Suprapubic skin (tissue), 4 donors: ENCODE results near the gene DEFB116. TPM values are rescaled to one million over a fixed set of nuclear protein-coding genes. Genes with fewer than 3 reads are reported as not detected.
"Not testable (repeated sequence)": the region's sequence is repeated elsewhere in the genome, so short reads cannot be mapped to it uniquely, and the experiment has no call there.

Experiments used
- DNase-seq, 2 donors: peaks; one replicate each; pipeline ENCODE4 v3.0.0-alpha.2; 2019; ENCODE audit warnings: low spot score in 2 of 2
- H3K27ac ChIP-seq: fragments of 200-600 bp; sonication (generic); one replicate; pipeline ENCODE4 v1.5.1; 2019
- H3K27me3 ChIP-seq: fragments of 200-600 bp; sonication (generic); one replicate; pipeline ENCODE4 v1.5.1; 2019
- H3K36me3 ChIP-seq: fragments of 200-600 bp; sonication (generic); one replicate; pipeline ENCODE4 v1.5.1; 2019
- H3K4me1 ChIP-seq: fragments of 200-600 bp; sonication (generic); one replicate; pipeline ENCODE4 v1.5.1; 2019
- H3K4me3 ChIP-seq: fragments of 200-600 bp; sonication (generic); one replicate; pipeline ENCODE4 v1.5.1; 2019; ENCODE audit warnings: mild to moderate bottlenecking
- H3K9me3 ChIP-seq: fragments of 200-600 bp; sonication (generic); one replicate; pipeline ENCODE4 v1.5.1; 2019
- EP300 ChIP-seq: sonication (generic); formaldehyde crosslinking; IDR thresholded peaks from one replicate; pipeline ENCODE4 v1.6.1; 2017; ENCODE audit warnings: antibody characterized with exemption
- POLR2A ChIP-seq, 2 donors: fragments of 450-650 bp; IDR thresholded peaks; one replicate each; pipeline ENCODE4 v1.6.1; 2017; ENCODE audit warnings: antibody characterized with exemption in 2 of 2, mild to moderate bottlenecking in 2 of 2, moderate library complexity in 2 of 2
- POLR2AphosphoS5 ChIP-seq, 3 donors: sonication (generic); formaldehyde crosslinking; IDR thresholded peaks; one replicate each; pipeline ENCODE4 v1.6.1; 2017; ENCODE audit warnings: antibody characterized with exemption in 3 of 3
- WGBS: methylation state at CpG from one replicate; pipeline ENCODE4 v1.1.5; 2018; 5-methylcytosine and 5-hydroxymethylcytosine counted together
- total RNA-seq, 4 donors: library from RNA; depleted of rRNA; stranded (reverse); fragments of >200 nt; gene quantifications; one replicate each; pipeline ENCODE4 v1.1.0, GENCODE V29; 2016
- TF ChIP-seq, protein P1 (sequence below), 2 donors: fragments of 200-600 bp in 1 of 2; fragments of 450-650 bp in 1 of 2; sonication (generic) in 1 of 2; IDR thresholded peaks; one replicate each; pipeline ENCODE4 v1.5.1; 2016 to 2019; ENCODE audit warnings: antibody characterized with exemption in 2 of 2, mild to moderate bottlenecking in 1 of 2, moderate library complexity in 1 of 2

Gene DEFB116
- not detected for total RNA-seq

DNA sequence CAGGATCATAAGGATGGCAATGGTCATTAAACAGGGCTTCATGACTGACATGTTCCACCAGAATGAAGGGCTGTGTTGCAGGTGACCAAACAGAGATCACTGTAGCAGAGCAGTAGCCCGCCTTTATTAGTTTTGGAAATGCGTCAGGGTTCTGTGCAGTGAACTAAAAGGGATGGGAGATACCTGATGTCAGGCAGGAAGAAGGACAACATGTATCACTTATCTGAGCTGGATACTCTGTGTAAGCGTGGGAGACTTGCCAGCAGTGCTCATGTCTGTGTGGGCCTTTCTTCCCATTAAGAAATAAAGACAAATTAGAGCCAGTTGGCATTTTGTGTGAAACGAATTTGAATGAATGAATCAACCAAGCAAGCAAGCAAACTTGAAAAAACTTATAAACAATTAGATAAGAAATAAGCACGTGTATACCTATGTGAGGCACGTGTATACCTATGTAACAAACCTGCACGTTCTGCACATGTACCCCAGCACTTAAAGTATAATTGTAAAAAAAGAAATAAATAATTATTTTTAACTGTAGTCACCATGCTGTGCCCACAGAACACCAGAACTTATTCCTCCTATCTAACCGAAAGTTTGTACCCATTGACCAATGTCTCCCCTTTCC is at the start of gene DEFB116:
Gene DEFB116, minus strand, starts transcription at position 51 of the 628 bp plus-strand sequence. Its CDS starts 0 bp downstream, at position 51.
- H3K36me3 ChIP-seq, result no peaks in the 10 kb centered on the region
- DNase-seq, result no peak
- no peak within 1 kb of the TSS for H3K4me3 ChIP-seq
- H3K27ac ChIP-seq, result no peak within 1 kb of the TSS
- no peaks in the 10 kb centered on the region for H3K27me3 ChIP-seq
- TF ChIP-seq POLR2AphosphoS5 (IDR thresholded peaks at IDR 0.05), result no peak
- TF ChIP-seq, protein P1, sequence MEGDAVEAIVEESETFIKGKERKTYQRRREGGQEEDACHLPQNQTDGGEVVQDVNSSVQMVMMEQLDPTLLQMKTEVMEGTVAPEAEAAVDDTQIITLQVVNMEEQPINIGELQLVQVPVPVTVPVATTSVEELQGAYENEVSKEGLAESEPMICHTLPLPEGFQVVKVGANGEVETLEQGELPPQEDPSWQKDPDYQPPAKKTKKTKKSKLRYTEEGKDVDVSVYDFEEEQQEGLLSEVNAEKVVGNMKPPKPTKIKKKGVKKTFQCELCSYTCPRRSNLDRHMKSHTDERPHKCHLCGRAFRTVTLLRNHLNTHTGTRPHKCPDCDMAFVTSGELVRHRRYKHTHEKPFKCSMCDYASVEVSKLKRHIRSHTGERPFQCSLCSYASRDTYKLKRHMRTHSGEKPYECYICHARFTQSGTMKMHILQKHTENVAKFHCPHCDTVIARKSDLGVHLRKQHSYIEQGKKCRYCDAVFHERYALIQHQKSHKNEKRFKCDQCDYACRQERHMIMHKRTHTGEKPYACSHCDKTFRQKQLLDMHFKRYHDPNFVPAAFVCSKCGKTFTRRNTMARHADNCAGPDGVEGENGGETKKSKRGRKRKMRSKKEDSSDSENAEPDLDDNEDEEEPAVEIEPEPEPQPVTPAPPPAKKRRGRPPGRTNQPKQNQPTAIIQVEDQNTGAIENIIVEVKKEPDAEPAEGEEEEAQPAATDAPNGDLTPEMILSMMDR (IDR thresholded peaks at IDR 0.05), result no peak
- TF ChIP-seq EP300, result no peak
- TF ChIP-seq POLR2A (IDR thresholded peaks at IDR 0.05), result no peak
- H3K9me3 ChIP-seq, result peaks cover 6% of the 10 kb centered on the region
- no peaks in the 10 kb centered on the region for H3K4me1 ChIP-seq
- 53% methylated on average over 8 of the region's 8 CpGs for WGBS

- no peaks in the 10 kb centered on the region for H3K36me3 ChIP-seq
- no peak overlapping the region for H3K4me3 ChIP-seq
- H3K27me3 ChIP-seq, result no peaks in the 10 kb centered on the region
- no peaks in the 10 kb centered on the region for H3K4me1 ChIP-seq
- DNase-seq, result no peak
- no peaks in the 10 kb centered on the region for H3K9me3 ChIP-seq
- TF ChIP-seq EP300, result no peak
- H3K27ac ChIP-seq, result no peak overlapping the region
- WGBS, result 62% methylated on average over 1 of the region's 1 CpG
Measured at GRCh38 chr20:31355981-31356380, 47.6 kb upstream of the DEFB116 start.

DNA sequence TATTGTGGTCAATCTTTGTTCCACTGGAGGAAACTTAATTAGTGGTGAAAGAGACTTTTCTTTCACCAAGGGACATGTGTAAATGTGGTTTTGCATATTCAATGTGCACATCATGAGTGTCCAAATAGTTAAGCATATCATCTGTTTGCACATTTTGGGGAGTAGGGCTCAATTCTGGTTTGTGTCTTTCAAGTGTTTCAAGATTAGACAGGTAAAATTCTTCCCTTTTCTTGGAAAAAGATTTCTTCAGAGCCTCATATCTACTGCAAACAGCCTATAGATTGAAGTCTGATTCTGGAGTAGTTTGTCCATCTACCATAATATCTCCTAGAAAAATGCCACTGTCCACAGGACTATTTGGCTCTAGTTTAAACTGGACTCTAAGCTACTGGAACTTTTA is 33.1 kb upstream of the DEFB116 start:
- no peaks in the 10 kb centered on the region for H3K9me3 ChIP-seq
- H3K4me3 ChIP-seq, result no peak overlapping the region
- no peak for DNase-seq
- H3K4me1 ChIP-seq, result no peaks in the 10 kb centered on the region
- H3K27ac ChIP-seq, result no peak overlapping the region
- H3K36me3 ChIP-seq, result no peaks in the 10 kb centered on the region
- H3K27me3 ChIP-seq, result no peaks in the 10 kb centered on the region
- TF ChIP-seq, protein P1 (IDR thresholded peaks at IDR 0.05), result no peak
- no peak for TF ChIP-seq POLR2AphosphoS5 (IDR thresholded peaks at IDR 0.05)
- no peak for TF ChIP-seq EP300
- no peak for TF ChIP-seq POLR2A (IDR thresholded peaks at IDR 0.05)

DNA sequence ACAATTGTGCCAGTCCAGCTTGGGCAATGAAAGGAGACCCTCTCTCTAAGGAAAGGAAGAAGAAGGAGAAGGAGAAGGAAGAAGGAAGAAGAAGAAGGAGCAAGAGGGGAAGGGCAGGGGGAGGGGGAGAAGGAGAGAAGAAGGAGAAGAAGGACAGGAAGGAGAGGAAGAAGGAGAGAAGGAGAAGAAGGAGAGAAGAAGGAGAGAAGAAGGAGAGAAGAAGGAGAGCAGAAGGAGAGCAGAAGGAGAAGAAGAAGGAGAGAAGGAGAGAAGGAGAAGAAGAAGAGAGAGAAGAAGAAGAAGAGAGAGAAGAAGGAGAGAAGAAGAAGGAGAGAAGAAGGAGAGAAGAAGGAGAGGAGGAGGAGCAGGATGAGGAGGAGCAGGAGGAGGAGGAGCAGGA is 22.5 kb upstream of the DEFB116 start:
- H3K36me3 ChIP-seq, result no peaks in the 10 kb centered on the region
- no peaks in the 10 kb centered on the region for H3K27me3 ChIP-seq
- no peak overlapping the region for H3K27ac ChIP-seq
- TF ChIP-seq, protein P1 (IDR thresholded peaks at IDR 0.05), result no peak
- TF ChIP-seq POLR2A (IDR thresholded peaks at IDR 0.05), result no peak
- no peak for TF ChIP-seq POLR2AphosphoS5 (IDR thresholded peaks at IDR 0.05)
- TF ChIP-seq EP300, result no peak
- no peak for DNase-seq
- H3K4me1 ChIP-seq, result no peaks in the 10 kb centered on the region
- H3K9me3 ChIP-seq, result no peaks in the 10 kb centered on the region
- no peak overlapping the region for H3K4me3 ChIP-seq

GRCh38 chr20:31322504-31322903 is 14.1 kb upstream of the DEFB116 start:
- DNase-seq, result no peak
- no peak for TF ChIP-seq EP300
- TF ChIP-seq POLR2AphosphoS5 (IDR thresholded peaks at IDR 0.05), result no peak
- TF ChIP-seq POLR2A (IDR thresholded peaks at IDR 0.05), result no peak
- TF ChIP-seq, protein P1 (IDR thresholded peaks at IDR 0.05), result no peak
- H3K27ac ChIP-seq, result no peak overlapping the region
- H3K4me1 ChIP-seq, result no peaks in the 10 kb centered on the region
- H3K36me3 ChIP-seq, result no peaks in the 10 kb centered on the region
- H3K4me3 ChIP-seq, result no peak overlapping the region
- WGBS, result 51% methylated on average over 3 of the region's 3 CpGs
- no peaks in the 10 kb centered on the region for H3K27me3 ChIP-seq
- peaks cover 10% of the 10 kb centered on the region for H3K9me3 ChIP-seq

DNA sequence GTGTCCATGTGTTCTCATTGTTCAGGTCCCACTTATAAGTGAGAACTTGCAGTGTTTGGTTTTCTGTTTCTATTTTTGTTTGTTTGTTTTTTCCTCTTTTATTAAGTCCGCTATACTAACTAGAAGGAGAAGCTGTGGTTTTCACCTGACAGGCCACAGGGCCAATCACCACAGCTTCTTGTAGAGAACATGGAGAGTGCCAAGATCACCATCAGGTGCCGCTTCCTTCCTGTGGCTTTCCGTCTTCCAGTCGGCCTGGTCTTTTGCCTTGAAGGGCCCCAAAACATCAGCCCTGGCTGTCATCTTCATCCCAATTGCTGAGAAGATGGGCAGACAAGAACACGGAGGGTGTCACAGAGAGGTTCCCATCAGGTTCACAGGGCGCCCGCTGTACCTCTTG is 23.4 kb downstream of the DEFB116 start:
- H3K27me3 ChIP-seq, H3K4me1 ChIP-seq, H3K36me3 ChIP-seq, H3K4me3 ChIP-seq, H3K9me3 ChIP-seq, DNase-seq, H3K27ac ChIP-seq: not testable (repeated sequence)
- WGBS, result 67% methylated on average over 4 of the region's 7 CpGs
